ENCODE results near the gene ILKAP.

The ILKAP gene

GRCh38 chr2:238203094-238203972 is at the start of gene ILKAP:
Gene ILKAP (minus strand): TSS chr2:238203695. CDS start chr2:238203553, 142 bp downstream.
- peak; percentile 98 for DNase-seq (ENCODE audit: low spot score)

GRCh38 chr2:238252766-238253630 is 49.5 kb upstream of the ILKAP start:
- DNase-seq (ENCODE audit: low spot score): no peak

GRCh38 chr2:238251986-238252385 is 48.5 kb upstream of the ILKAP start:
- DNase-seq (ENCODE audit: low spot score): no peak

GRCh38 chr2:238251331-238251730 is 47.8 kb upstream of the ILKAP start:
- DNase-seq (ENCODE audit: low spot score): no peak

- no peak for DNase-seq (ENCODE audit: low spot score)
Observed at GRCh38 chr2:238250896-238251295, 47.4 kb upstream of the ILKAP start.

GRCh38 chr2:238247841-238248453 is 44.5 kb upstream of the ILKAP start:
- no peak for DNase-seq (ENCODE audit: low spot score)

GRCh38 chr2:238247002-238247822 is 43.7 kb upstream of the ILKAP start:
- no peak for DNase-seq (ENCODE audit: low spot score)

GRCh38 chr2:238244151-238244550 is 40.7 kb upstream of the ILKAP start:
- DNase-seq (ENCODE audit: low spot score): no peak

GRCh38 chr2:238243496-238244076 is 40.1 kb upstream of the ILKAP start:
- DNase-seq (ENCODE audit: low spot score): no peak

- DNase-seq (ENCODE audit: low spot score): no peak
Observed at GRCh38 chr2:238242731-238243495, 39.4 kb upstream of the ILKAP start.

- DNase-seq (ENCODE audit: low spot score): no peak
Observed at GRCh38 chr2:238241970-238242369, 38.5 kb upstream of the ILKAP start.

GRCh38 chr2:238240757-238241711 is 37.5 kb upstream of the ILKAP start:
- no peak for DNase-seq (ENCODE audit: low spot score)

GRCh38 chr2:238239863-238240756 is 36.6 kb upstream of the ILKAP start, which contains the start of gene HES6:
Gene HES6 (minus strand): TSS chr2:238240038. CDS start chr2:238239905, 133 bp downstream.
- DNase-seq (ENCODE audit: low spot score): peak; percentile 64

- DNase-seq (ENCODE audit: low spot score): no peak
Observed at GRCh38 chr2:238239543-238239862, 36.0 kb upstream of the ILKAP start.

- DNase-seq (ENCODE audit: low spot score): no peak
Observed at GRCh38 chr2:238238766-238239542, 35.5 kb upstream of the ILKAP start.

- no peak for DNase-seq (ENCODE audit: low spot score)
Observed at GRCh38 chr2:238238311-238238765, 34.8 kb upstream of the ILKAP start.

- DNase-seq (ENCODE audit: low spot score): no peak
Observed at GRCh38 chr2:238237431-238238135, 34.1 kb upstream of the ILKAP start.
